ENCODE measurements around the gene NRL.

- TF ChIP-seq, protein P1, sequence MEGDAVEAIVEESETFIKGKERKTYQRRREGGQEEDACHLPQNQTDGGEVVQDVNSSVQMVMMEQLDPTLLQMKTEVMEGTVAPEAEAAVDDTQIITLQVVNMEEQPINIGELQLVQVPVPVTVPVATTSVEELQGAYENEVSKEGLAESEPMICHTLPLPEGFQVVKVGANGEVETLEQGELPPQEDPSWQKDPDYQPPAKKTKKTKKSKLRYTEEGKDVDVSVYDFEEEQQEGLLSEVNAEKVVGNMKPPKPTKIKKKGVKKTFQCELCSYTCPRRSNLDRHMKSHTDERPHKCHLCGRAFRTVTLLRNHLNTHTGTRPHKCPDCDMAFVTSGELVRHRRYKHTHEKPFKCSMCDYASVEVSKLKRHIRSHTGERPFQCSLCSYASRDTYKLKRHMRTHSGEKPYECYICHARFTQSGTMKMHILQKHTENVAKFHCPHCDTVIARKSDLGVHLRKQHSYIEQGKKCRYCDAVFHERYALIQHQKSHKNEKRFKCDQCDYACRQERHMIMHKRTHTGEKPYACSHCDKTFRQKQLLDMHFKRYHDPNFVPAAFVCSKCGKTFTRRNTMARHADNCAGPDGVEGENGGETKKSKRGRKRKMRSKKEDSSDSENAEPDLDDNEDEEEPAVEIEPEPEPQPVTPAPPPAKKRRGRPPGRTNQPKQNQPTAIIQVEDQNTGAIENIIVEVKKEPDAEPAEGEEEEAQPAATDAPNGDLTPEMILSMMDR (IDR thresholded peaks at IDR 0.05), result no peak
- no peak for TF ChIP-seq POLR2A (IDR thresholded peaks at IDR 0.05)
Observed at GRCh38 chr14:24116128-24116814, 1.5 kb upstream of the NRL start.

Data from transverse colon (tissue), 3 donors.